H1 (cell line): ENCODE results near the gene DEXI. TPM values are rescaled to one million over a fixed set of nuclear protein-coding genes. Genes with fewer than 3 reads are reported as not detected.

Source experiments
- BRCA1 ChIP-seq: IDR thresholded peaks from 2 replicates; pipeline ENCODE4 v1.6.1; 2012; ENCODE audit warnings: low read depth, low read length, improper control_type of control experiment
- CBX5 ChIP-seq: fragments of 300-800, 300-1000 bp; sonication (generic); IDR thresholded peaks from 2 replicates; pipeline ENCODE4 v1.7.1; 2016; ENCODE audit warnings: antibody characterized with exemption, low read length, low read depth
- EP300 ChIP-seq, 2 experiments: IDR thresholded peaks; 1 replicate in 1 of 2; 2 replicates in 1 of 2; pipeline ENCODE4 v1.6.1; 2011 to 2012; ENCODE audit warnings: low read depth in 2 of 2, low read length in 2 of 2, mild to moderate bottlenecking in 2 of 2, borderline replicate concordance in 1 of 2, inconsistent platforms in 1 of 2, moderate library complexity in 1 of 2
- EZH2 ChIP-seq: fragments of 200-600 bp; sonication (generic); IDR thresholded peaks from 2 replicates; pipeline ENCODE4 v1.7.1; 2012; ENCODE audit warnings: low read depth, mild to moderate bottlenecking, moderate library complexity, low read length, inconsistent platforms; ENCODE audit not compliant: severe bottlenecking
- HDAC6 ChIP-seq: IDR thresholded peaks from one replicate; pipeline ENCODE4 v1.7.1; 2012; ENCODE audit warnings: low read depth, mild to moderate bottlenecking, inconsistent platforms, low read length, moderate library complexity
- RAD21 ChIP-seq, 2 experiments: IDR thresholded peaks in 1 of 2; conservative IDR thresholded peaks in 1 of 2; 2 replicates each; pipeline ENCODE4 v1.6.1; 2011; ENCODE audit warnings: low read depth in 2 of 2, low read length in 2 of 2, improper control_type of control experiment in 1 of 2, inconsistent platforms in 1 of 2, mild to moderate bottlenecking in 1 of 2, moderate library complexity in 1 of 2
- RNF2 ChIP-seq: fragments of 200-900, 300-1000 bp; sonication (generic); IDR thresholded peaks from 2 replicates; pipeline ENCODE4 v1.7.1; 2016; ENCODE audit warnings: borderline replicate concordance, low read depth, mild to moderate bottlenecking, antibody characterized with exemption, low read length; ENCODE audit not compliant: poor library complexity, severe bottlenecking; ENCODE audit errors: missing control alignments
- SRF ChIP-seq: IDR thresholded peaks from 2 replicates; pipeline ENCODE4 v1.6.1; 2011; ENCODE audit warnings: mild to moderate bottlenecking, low read depth, low read length, moderate library complexity
- SUZ12 ChIP-seq: fragments of 200-600 bp; sonication (generic); IDR thresholded peaks from 2 replicates; pipeline ENCODE4 v1.6.1; 2012; ENCODE audit warnings: mild to moderate bottlenecking, inconsistent platforms, low read length, moderate library complexity, mixed read lengths
- TBP ChIP-seq: IDR thresholded peaks from 2 replicates; pipeline ENCODE4 v1.6.1; 2011; ENCODE audit warnings: low read depth, low read length, improper control_type of control experiment
- polyA plus RNA-seq, 7 experiments: library from polyadenylated mRNA; depleted of rRNA in 3 of 7; stranded (reverse) in 5 of 7; unstranded in 2 of 7; fragments of >200 nt in 5 of 7; fragments of 200-250 nt in 2 of 7; gene quantifications; 1 replicate in 5 of 7; 2 replicates in 1 of 7; 4 replicates in 1 of 7; pipeline versions ENCODE4 v1.2.1 to v1.2.3, GENCODE V29; 2011 to 2013; ENCODE audit warnings: missing spikeins in 2 of 7, mixed read lengths in 2 of 7
- total RNA-seq: library from RNA; stranded (reverse); fragmentation: NEBNext Ultra II Directional; extraction: Animal tissue kit (Norgen Biotek cat#: 25700); gene quantifications from 2 replicates; pipeline ENCODE4 v1.2.1, GENCODE V29; 2021
- TF ChIP-seq, protein P1 (sequence below): fragments of 300-600 bp; sonication (generic); IDR thresholded peaks from 2 replicates; pipeline ENCODE4 v1.7.1; 2012; ENCODE audit warnings: low read length, moderate library complexity, mild to moderate bottlenecking, inconsistent platforms; ENCODE audit not compliant: insufficient replicate concordance

The DEXI gene
- total and polyA plus RNA-seq, 2 of the 8 experiments (the other 6 are each of a cell fraction or from before 2014, with no cell fraction given): 39.5 to 47.3 TPM

DNA sequence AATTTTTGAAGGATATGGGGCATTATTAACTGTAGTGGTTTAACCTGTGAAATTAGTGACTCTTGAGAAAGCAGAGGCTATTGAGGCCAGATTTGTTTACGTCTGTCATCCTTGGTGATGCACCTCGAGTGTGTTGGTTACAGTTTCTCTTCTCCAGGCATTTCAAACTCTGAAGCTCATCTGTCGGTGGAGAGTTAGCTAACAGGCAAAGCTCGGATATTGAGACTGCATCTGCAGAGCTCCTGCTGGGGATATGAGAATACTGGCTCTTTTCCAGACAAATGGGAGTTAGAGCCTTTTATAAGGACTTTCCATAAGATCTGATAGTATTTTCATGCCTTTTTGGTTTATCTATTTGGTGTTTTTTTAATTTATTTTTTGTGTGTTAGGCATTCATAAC is 8.8 kb upstream of the DEXI start (continued):
- TF ChIP-seq, protein P1, sequence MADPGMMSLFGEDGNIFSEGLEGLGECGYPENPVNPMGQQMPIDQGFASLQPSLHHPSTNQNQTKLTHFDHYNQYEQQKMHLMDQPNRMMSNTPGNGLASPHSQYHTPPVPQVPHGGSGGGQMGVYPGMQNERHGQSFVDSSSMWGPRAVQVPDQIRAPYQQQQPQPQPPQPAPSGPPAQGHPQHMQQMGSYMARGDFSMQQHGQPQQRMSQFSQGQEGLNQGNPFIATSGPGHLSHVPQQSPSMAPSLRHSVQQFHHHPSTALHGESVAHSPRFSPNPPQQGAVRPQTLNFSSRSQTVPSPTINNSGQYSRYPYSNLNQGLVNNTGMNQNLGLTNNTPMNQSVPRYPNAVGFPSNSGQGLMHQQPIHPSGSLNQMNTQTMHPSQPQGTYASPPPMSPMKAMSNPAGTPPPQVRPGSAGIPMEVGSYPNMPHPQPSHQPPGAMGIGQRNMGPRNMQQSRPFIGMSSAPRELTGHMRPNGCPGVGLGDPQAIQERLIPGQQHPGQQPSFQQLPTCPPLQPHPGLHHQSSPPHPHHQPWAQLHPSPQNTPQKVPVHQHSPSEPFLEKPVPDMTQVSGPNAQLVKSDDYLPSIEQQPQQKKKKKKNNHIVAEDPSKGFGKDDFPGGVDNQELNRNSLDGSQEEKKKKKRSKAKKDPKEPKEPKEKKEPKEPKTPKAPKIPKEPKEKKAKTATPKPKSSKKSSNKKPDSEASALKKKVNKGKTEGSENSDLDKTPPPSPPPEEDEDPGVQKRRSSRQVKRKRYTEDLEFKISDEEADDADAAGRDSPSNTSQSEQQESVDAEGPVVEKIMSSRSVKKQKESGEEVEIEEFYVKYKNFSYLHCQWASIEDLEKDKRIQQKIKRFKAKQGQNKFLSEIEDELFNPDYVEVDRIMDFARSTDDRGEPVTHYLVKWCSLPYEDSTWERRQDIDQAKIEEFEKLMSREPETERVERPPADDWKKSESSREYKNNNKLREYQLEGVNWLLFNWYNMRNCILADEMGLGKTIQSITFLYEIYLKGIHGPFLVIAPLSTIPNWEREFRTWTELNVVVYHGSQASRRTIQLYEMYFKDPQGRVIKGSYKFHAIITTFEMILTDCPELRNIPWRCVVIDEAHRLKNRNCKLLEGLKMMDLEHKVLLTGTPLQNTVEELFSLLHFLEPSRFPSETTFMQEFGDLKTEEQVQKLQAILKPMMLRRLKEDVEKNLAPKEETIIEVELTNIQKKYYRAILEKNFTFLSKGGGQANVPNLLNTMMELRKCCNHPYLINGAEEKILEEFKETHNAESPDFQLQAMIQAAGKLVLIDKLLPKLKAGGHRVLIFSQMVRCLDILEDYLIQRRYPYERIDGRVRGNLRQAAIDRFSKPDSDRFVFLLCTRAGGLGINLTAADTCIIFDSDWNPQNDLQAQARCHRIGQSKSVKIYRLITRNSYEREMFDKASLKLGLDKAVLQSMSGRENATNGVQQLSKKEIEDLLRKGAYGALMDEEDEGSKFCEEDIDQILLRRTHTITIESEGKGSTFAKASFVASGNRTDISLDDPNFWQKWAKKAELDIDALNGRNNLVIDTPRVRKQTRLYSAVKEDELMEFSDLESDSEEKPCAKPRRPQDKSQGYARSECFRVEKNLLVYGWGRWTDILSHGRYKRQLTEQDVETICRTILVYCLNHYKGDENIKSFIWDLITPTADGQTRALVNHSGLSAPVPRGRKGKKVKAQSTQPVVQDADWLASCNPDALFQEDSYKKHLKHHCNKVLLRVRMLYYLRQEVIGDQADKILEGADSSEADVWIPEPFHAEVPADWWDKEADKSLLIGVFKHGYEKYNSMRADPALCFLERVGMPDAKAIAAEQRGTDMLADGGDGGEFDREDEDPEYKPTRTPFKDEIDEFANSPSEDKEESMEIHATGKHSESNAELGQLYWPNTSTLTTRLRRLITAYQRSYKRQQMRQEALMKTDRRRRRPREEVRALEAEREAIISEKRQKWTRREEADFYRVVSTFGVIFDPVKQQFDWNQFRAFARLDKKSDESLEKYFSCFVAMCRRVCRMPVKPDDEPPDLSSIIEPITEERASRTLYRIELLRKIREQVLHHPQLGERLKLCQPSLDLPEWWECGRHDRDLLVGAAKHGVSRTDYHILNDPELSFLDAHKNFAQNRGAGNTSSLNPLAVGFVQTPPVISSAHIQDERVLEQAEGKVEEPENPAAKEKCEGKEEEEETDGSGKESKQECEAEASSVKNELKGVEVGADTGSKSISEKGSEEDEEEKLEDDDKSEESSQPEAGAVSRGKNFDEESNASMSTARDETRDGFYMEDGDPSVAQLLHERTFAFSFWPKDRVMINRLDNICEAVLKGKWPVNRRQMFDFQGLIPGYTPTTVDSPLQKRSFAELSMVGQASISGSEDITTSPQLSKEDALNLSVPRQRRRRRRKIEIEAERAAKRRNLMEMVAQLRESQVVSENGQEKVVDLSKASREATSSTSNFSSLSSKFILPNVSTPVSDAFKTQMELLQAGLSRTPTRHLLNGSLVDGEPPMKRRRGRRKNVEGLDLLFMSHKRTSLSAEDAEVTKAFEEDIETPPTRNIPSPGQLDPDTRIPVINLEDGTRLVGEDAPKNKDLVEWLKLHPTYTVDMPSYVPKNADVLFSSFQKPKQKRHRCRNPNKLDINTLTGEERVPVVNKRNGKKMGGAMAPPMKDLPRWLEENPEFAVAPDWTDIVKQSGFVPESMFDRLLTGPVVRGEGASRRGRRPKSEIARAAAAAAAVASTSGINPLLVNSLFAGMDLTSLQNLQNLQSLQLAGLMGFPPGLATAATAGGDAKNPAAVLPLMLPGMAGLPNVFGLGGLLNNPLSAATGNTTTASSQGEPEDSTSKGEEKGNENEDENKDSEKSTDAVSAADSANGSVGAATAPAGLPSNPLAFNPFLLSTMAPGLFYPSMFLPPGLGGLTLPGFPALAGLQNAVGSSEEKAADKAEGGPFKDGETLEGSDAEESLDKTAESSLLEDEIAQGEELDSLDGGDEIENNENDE: no peak
- TF ChIP-seq TBP (no peak), CBX5 (no peak), SRF (no peak), HDAC6 (no peak), BRCA1 (no peak), SUZ12 (no peak), EZH2 (no peak), RAD21 (IDR thresholded peaks at IDR 0.05 in 1 of 2, conservative IDR thresholded peaks at IDR 0.05 in 1 of 2; ENCODE audit: low read depth in 2 of 2, low read length in 2 of 2) (no peak), RNF2 (no peak), EP300 (IDR thresholded peaks at IDR 0.05; ENCODE audit: borderline replicate concordance in 1 of 2, low read depth in 2 of 2, low read length in 2 of 2) (no peak)
